ENCODE measurements around the gene ZNF784.

Gene ZNF784

GRCh38 chr19:55598719-55599467 is 25.5 kb downstream of the ZNF784 start:
- H3K27me3 Mint-ChIP-seq, result no peaks in the 10 kb centered on the region
- H3K4me1 Mint-ChIP-seq, result peaks cover 46% of the 10 kb centered on the region
- ATAC-seq (peak; percentile 72), DNase-seq (peak; percentile 97 to 98)
- H3K27ac Mint-ChIP-seq, result peak overlapping the region; percentile 99 to 100
- peaks cover 9 to 15% of the 10 kb centered on the region in 2 donors for H3K9me3 Mint-ChIP-seq
- peak overlapping the region; percentile 85 to 92 for H3K4me3 Mint-ChIP-seq

- ATAC-seq, result no peak
Measured at GRCh38 chr19:55598034-55598433, 26.3 kb downstream of the ZNF784 start.

GRCh38 chr19:55597501-55597921 is 26.9 kb downstream of the ZNF784 start:
- Mint-ChIP-seq H3K9me3 (peaks cover 9 to 15% of the 10 kb centered on the region in 2 donors), H3K27ac (no peak overlapping the region), H3K27me3 (no peaks in the 10 kb centered on the region), H3K4me3 (no peak overlapping the region), H3K4me1 (peaks cover 39% of the 10 kb centered on the region)
- no peak for ATAC-seq
- no peak for DNase-seq

More at GRCh38 chr19:55598034-55598433, 26.3 kb downstream of the ZNF784 start:
- H3K27me3 Mint-ChIP-seq, result no peaks in the 10 kb centered on the region
- DNase-seq, result no peak
- H3K4me3 Mint-ChIP-seq, result no peak overlapping the region
- peaks cover 39% of the 10 kb centered on the region for H3K4me1 Mint-ChIP-seq
- no peak overlapping the region for H3K27ac Mint-ChIP-seq
- peaks cover 9 to 15% of the 10 kb centered on the region in 2 donors for H3K9me3 Mint-ChIP-seq

GRCh38 chr19:55596304-55596703 is 28.1 kb downstream of the ZNF784 start:
- H3K27ac Mint-ChIP-seq, result peak overlapping the region in 1 of 2 donors; percentile 27
- DNase-seq (no peak), ATAC-seq (no peak)
- peaks cover 9 to 15% of the 10 kb centered on the region in 2 donors for H3K9me3 Mint-ChIP-seq
- peaks cover 28% of the 10 kb centered on the region for H3K4me1 Mint-ChIP-seq
- H3K4me3 Mint-ChIP-seq, result no peak overlapping the region
- no peaks in the 10 kb centered on the region for H3K27me3 Mint-ChIP-seq

GRCh38 chr19:55594996-55595545 is 29.3 kb downstream of the ZNF784 start:
- Mint-ChIP-seq H3K27me3 (no peaks in the 10 kb centered on the region), H3K4me1 (peaks cover 22% of the 10 kb centered on the region), H3K4me3 (no peak overlapping the region), H3K9me3 (peaks cover 9 to 15% of the 10 kb centered on the region in 2 donors), H3K27ac (no peak overlapping the region)
- ATAC-seq (no peak), DNase-seq (no peak)

- H3K9me3 Mint-ChIP-seq, result peaks cover 4 to 10% of the 10 kb centered on the region in 2 donors
- H3K4me1 Mint-ChIP-seq, result peaks cover 14% of the 10 kb centered on the region
- ATAC-seq, result peak; percentile 55
- no peaks in the 10 kb centered on the region for H3K27me3 Mint-ChIP-seq
- H3K27ac Mint-ChIP-seq, result no peak overlapping the region
- DNase-seq, result no peak
- no peak overlapping the region for H3K4me3 Mint-ChIP-seq
Measured at GRCh38 chr19:55593096-55593772, 31.1 kb downstream of the ZNF784 start.

GRCh38 chr19:55592391-55593090 is 31.8 kb downstream of the ZNF784 start:
- no peaks in the 10 kb centered on the region for H3K27me3 Mint-ChIP-seq
- ATAC-seq (no peak), DNase-seq (no peak)
- no peak overlapping the region for H3K4me3 Mint-ChIP-seq
- H3K27ac Mint-ChIP-seq, result no peak overlapping the region
- peaks cover 7% of the 10 kb centered on the region for H3K4me1 Mint-ChIP-seq
- peaks cover 4 to 10% of the 10 kb centered on the region in 2 donors for H3K9me3 Mint-ChIP-seq

GRCh38 chr19:55591555-55591954 is 32.8 kb downstream of the ZNF784 start:
- Mint-ChIP-seq H3K27ac (no peak overlapping the region), H3K27me3 (no peaks in the 10 kb centered on the region)

GRCh38 chr19:55590617-55591016 is 33.7 kb downstream of the ZNF784 start:
- H3K27ac Mint-ChIP-seq, result no peak overlapping the region
- H3K27me3 Mint-ChIP-seq, result no peaks in the 10 kb centered on the region
- H3K9me3 Mint-ChIP-seq, result peaks cover 4 to 10% of the 10 kb centered on the region in 2 donors
- no peak overlapping the region for H3K4me3 Mint-ChIP-seq
- H3K4me1 Mint-ChIP-seq, result peaks cover 20% of the 10 kb centered on the region
- no peak for DNase-seq
- no peak for ATAC-seq

More at GRCh38 chr19:55591555-55591954, 32.8 kb downstream of the ZNF784 start:
- Mint-ChIP-seq H3K4me3 (no peak overlapping the region), H3K4me1 (peaks cover 11% of the 10 kb centered on the region), H3K9me3 (peaks cover 4 to 10% of the 10 kb centered on the region in 2 donors)
- ATAC-seq (no peak), DNase-seq (no peak)

- Mint-ChIP-seq H3K27me3 (no peaks in the 10 kb centered on the region), H3K4me3 (no peak overlapping the region), H3K27ac (no peak overlapping the region), H3K4me1 (peaks cover 25% of the 10 kb centered on the region), H3K9me3 (peaks cover 4 to 5% of the 10 kb centered on the region in 2 donors)
- DNase-seq (no peak), ATAC-seq (no peak)
Measured at GRCh38 chr19:55590109-55590508, 34.3 kb downstream of the ZNF784 start.

- ATAC-seq, result no peak
- H3K27me3 Mint-ChIP-seq, result no peaks in the 10 kb centered on the region
- no peaks in the 10 kb centered on the region for H3K9me3 Mint-ChIP-seq
- H3K4me1 Mint-ChIP-seq, result peaks cover 32% of the 10 kb centered on the region
- DNase-seq, result no peak
- no peak overlapping the region for H3K4me3 Mint-ChIP-seq
- H3K27ac Mint-ChIP-seq, result no peak overlapping the region
Measured at GRCh38 chr19:55588738-55589137, 35.6 kb downstream of the ZNF784 start.

- peak overlapping the region; percentile 81 to 85 for H3K4me3 Mint-ChIP-seq
- H3K27ac Mint-ChIP-seq, result peak overlapping the region in 1 of 2 donors; percentile 63
- peak; percentile 92 to 95 for DNase-seq
Measured at GRCh38 chr19:55586976-55587668, 37.2 kb downstream of the ZNF784 start.

GRCh38 chr19:55585658-55586339 is 38.6 kb downstream of the ZNF784 start:
- peak in 1 of 2 donors; percentile 48 for DNase-seq
- no peaks in the 10 kb centered on the region for H3K9me3 Mint-ChIP-seq
- peak overlapping the region; percentile 42 to 46 for H3K27ac Mint-ChIP-seq
- peaks cover 46% of the 10 kb centered on the region for H3K4me1 Mint-ChIP-seq
- peak overlapping the region; percentile 81 to 85 for H3K4me3 Mint-ChIP-seq
- peak; percentile 51 for ATAC-seq
- H3K27me3 Mint-ChIP-seq, result no peaks in the 10 kb centered on the region

More at GRCh38 chr19:55586976-55587668, 37.2 kb downstream of the ZNF784 start:
- H3K9me3 Mint-ChIP-seq, result no peaks in the 10 kb centered on the region
- peak; percentile 98 for ATAC-seq
- H3K4me1 Mint-ChIP-seq, result peaks cover 35% of the 10 kb centered on the region
- H3K27me3 Mint-ChIP-seq, result no peaks in the 10 kb centered on the region

- no peak for ATAC-seq
- DNase-seq, result no peak
- Mint-ChIP-seq H3K27me3 (no peaks in the 10 kb centered on the region), H3K4me3 (peak overlapping the region in 1 of 2 donors; percentile 81), H3K27ac (no peak overlapping the region), H3K4me1 (peaks cover 49% of the 10 kb centered on the region), H3K9me3 (no peaks in the 10 kb centered on the region)
Measured at GRCh38 chr19:55584871-55585270, 39.5 kb downstream of the ZNF784 start.

Data from stimulated activated naive CD8-positive, alpha-beta T cell treated with anti-CD3 and anti-CD28 coated beads, Interleukin-15, amount 100 ng/mL, for 72 hours (primary cell).